Measurements from ENCODE around the gene UPK2. TPM values are rescaled to one million over a fixed set of nuclear protein-coding genes. Genes with fewer than 3 reads are reported as not detected.

The UPK2 gene
- total RNA-seq, 1 experiment from 2014 or later, result not detected

Small RNA genes lying within 50 kb of the gene (small RNA-seq; reads per million reads assigned to genes)
- gene AP003392.2 (not detected), gene MIR4492 (not detected), gene RF00017 (not detected), gene RF00019 (not detected), gene RN7SL688P (not detected)

Other genes with a start within 250 kb of the UPK2 start
- gene DDX6, start 165.1 kb upstream of the UPK2 start, total RNA-seq (2014; rRNA removed; shearing (Covaris generic); ENCODE audit: low replicate concordance), result 29.4 and 52.8 TPM in 2 replicates
- 0.71 and 1.2 TPM in 2 replicates for gene CXCR5, start 72.4 kb upstream of the UPK2 start, total RNA-seq (2014; rRNA removed; shearing (Covaris generic); ENCODE audit: low replicate concordance)
- 0.18 and 0.56 TPM in 2 replicates for gene BCL9L, start 30.4 kb upstream of the UPK2 start, total RNA-seq (2014; rRNA removed; shearing (Covaris generic); ENCODE audit: low replicate concordance)
- gene FOXR1, start 15.5 kb downstream of the UPK2 start, total RNA-seq (2014; rRNA removed; shearing (Covaris generic); ENCODE audit: low replicate concordance), result not detected in 2 replicates
- gene CENATAC, start 41.8 kb downstream of the UPK2 start, total RNA-seq (2014; rRNA removed; shearing (Covaris generic); ENCODE audit: low replicate concordance), result 14.2 and 25.0 TPM in 2 replicates
- 547 and 607 TPM in 2 replicates for gene RPS25, start 62.0 kb downstream of the UPK2 start, total RNA-seq (2014; rRNA removed; shearing (Covaris generic); ENCODE audit: low replicate concordance)
- 26.3 and 33.0 TPM in 2 replicates for gene TRAPPC4, start 62.5 kb downstream of the UPK2 start, total RNA-seq (2014; rRNA removed; shearing (Covaris generic); ENCODE audit: low replicate concordance)
- gene SLC37A4, start 74.6 kb downstream of the UPK2 start, total RNA-seq (2014; rRNA removed; shearing (Covaris generic); ENCODE audit: low replicate concordance), result 4.7 and 7.4 TPM in 2 replicates
- 27.3 and 32.5 TPM in 2 replicates for gene HYOU1, start 100.9 kb downstream of the UPK2 start, total RNA-seq (2014; rRNA removed; shearing (Covaris generic); ENCODE audit: low replicate concordance)
- 19.2 and 25.5 TPM in 2 replicates for gene VPS11, start 111.5 kb downstream of the UPK2 start, total RNA-seq (2014; rRNA removed; shearing (Covaris generic); ENCODE audit: low replicate concordance)
- 7.5 and 12.7 TPM in 2 replicates for gene HMBS, start 128.6 kb downstream of the UPK2 start, total RNA-seq (2014; rRNA removed; shearing (Covaris generic); ENCODE audit: low replicate concordance)
- 10.0 and 27.3 TPM in 2 replicates for gene DPAGT1, start 145.6 kb downstream of the UPK2 start, total RNA-seq (2014; rRNA removed; shearing (Covaris generic); ENCODE audit: low replicate concordance)
- gene C2CD2L, start 151.0 kb downstream of the UPK2 start, total RNA-seq (2014; rRNA removed; shearing (Covaris generic); ENCODE audit: low replicate concordance), result 10.1 and 11.9 TPM in 2 replicates
- 16.3 and 22.4 TPM in 2 replicates for gene HINFP, start 165.3 kb downstream of the UPK2 start, total RNA-seq (2014; rRNA removed; shearing (Covaris generic); ENCODE audit: low replicate concordance)
- gene ABCG4, start 192.8 kb downstream of the UPK2 start, total RNA-seq (2014; rRNA removed; shearing (Covaris generic); ENCODE audit: low replicate concordance), result not detected in 2 replicates
- gene NLRX1, start 212.4 kb downstream of the UPK2 start, total RNA-seq (2014; rRNA removed; shearing (Covaris generic); ENCODE audit: low replicate concordance), result 2.7 and 7.5 TPM in 2 replicates
- not detected in 2 replicates for gene NHERF4, start 229.2 kb downstream of the UPK2 start, total RNA-seq (2014; rRNA removed; shearing (Covaris generic); ENCODE audit: low replicate concordance)

Measured in Karpas-422 (cell line).